ENCODE measurements around the gene TLE1.
A peak's percentile ranks its signal among the peaks of the same experiment; 100 is the strongest.

TLE1 gene

GRCh38 chr9:81682177-81682576, 7.2 kb downstream of the TLE1 start:
- TF ChIP-seq CTCF (IDR thresholded peaks at IDR 0.05; ENCODE audit: low read depth, low read length), result no peak
- DNase-seq (ENCODE audit: low read depth in 2 of 2), result no peak
- H3K4me3 ChIP-seq (replicated peaks in 1 of 2; ENCODE audit: low read depth in 2 of 2, low read length in 2 of 2), result no peak overlapping the region

GRCh38 chr9:81680506-81680905, 8.8 kb downstream of the TLE1 start:
- H3K4me3 ChIP-seq (replicated peaks in 1 of 2; ENCODE audit: low read depth in 2 of 2, low read length in 2 of 2), result no peak overlapping the region
- DNase-seq (ENCODE audit: low read depth in 2 of 2), result no peak
- TF ChIP-seq CTCF (IDR thresholded peaks at IDR 0.05; ENCODE audit: low read depth, low read length), result no peak

- DNase-seq (ENCODE audit: low read depth in 2 of 2), result no peak
- no peak for TF ChIP-seq CTCF (IDR thresholded peaks at IDR 0.05; ENCODE audit: low read depth, low read length)
- no peak overlapping the region for H3K4me3 ChIP-seq (replicated peaks in 1 of 2; ENCODE audit: low read depth in 2 of 2, low read length in 2 of 2)
Measured at GRCh38 chr9:81680006-81680405, 9.3 kb downstream of the TLE1 start.

GRCh38 chr9:81678088-81678487, 11.3 kb downstream of the TLE1 start:
- DNase-seq (ENCODE audit: low read depth in 2 of 2), result no peak
- no peak for TF ChIP-seq CTCF (IDR thresholded peaks at IDR 0.05; ENCODE audit: low read depth, low read length)
- H3K4me3 ChIP-seq (replicated peaks in 1 of 2; ENCODE audit: low read depth in 2 of 2, low read length in 2 of 2), result no peak overlapping the region

GRCh38 chr9:81676395-81676794, 13.0 kb downstream of the TLE1 start:
- no peak for TF ChIP-seq CTCF (IDR thresholded peaks at IDR 0.05; ENCODE audit: low read depth, low read length)
- H3K4me3 ChIP-seq (replicated peaks in 1 of 2; ENCODE audit: low read depth in 2 of 2, low read length in 2 of 2), result no peak overlapping the region
- DNase-seq (ENCODE audit: low read depth in 2 of 2), result no peak

GRCh38 chr9:81673310-81673709, 16.0 kb downstream of the TLE1 start:
- no peak for TF ChIP-seq CTCF (IDR thresholded peaks at IDR 0.05; ENCODE audit: low read depth, low read length)
- DNase-seq (ENCODE audit: low read depth in 2 of 2), result no peak
- H3K4me3 ChIP-seq (replicated peaks in 1 of 2; ENCODE audit: low read depth in 2 of 2, low read length in 2 of 2), result no peak overlapping the region

- H3K4me3 ChIP-seq (replicated peaks in 1 of 2; ENCODE audit: low read depth in 2 of 2, low read length in 2 of 2), result no peak overlapping the region
- TF ChIP-seq CTCF (IDR thresholded peaks at IDR 0.05; ENCODE audit: low read depth, low read length), result no peak
- DNase-seq (ENCODE audit: low read depth in 2 of 2), result peak; percentile 49 to 98
Measured at GRCh38 chr9:81671880-81672280, 17.5 kb downstream of the TLE1 start.

Data from cardiac fibroblast (primary cell).